Measurements from ENCODE around the gene RIBC2.

- TF ChIP-seq CTCF (conservative IDR thresholded peaks at IDR 0.05; ENCODE audit: low read length) (no peak), EZH2phosphoT487 (IDR thresholded peaks at IDR 0.05; ENCODE audit: borderline replicate concordance) (no peak)
These were observed 56.0 kb downstream of the RIBC2 start for GRCh38 chr22:45469281-45470073.

All from Loucy (cell line).